Mucosa of descending colon (tissue), 3 donors: ENCODE results near the gene NEB. TPM values are rescaled to one million over a fixed set of nuclear protein-coding genes. Genes with fewer than 3 reads are reported as not detected.
A peak's percentile ranks its signal among the peaks of the same experiment; 100 is the strongest.
"Not testable (repeated sequence)": the region's sequence is repeated elsewhere in the genome, so short reads cannot be mapped to it uniquely, and the experiment has no call there.

Source experiments
- ATAC-seq: fragments of 200-7000 bp; cut with Tn5 transposase; one replicate; pipeline ENCODE4 v1.9.1; 2020; ENCODE audit warnings: mild to moderate bottlenecking, moderate library complexity
- DNase-seq, 3 donors: peaks; one replicate each; pipeline ENCODE4 v3.0.0-alpha.2; 2020
- H3K36me3 ChIP-seq: fragments of 200-600 bp; one replicate; pipeline ENCODE4 v1.8.0; 2021; ENCODE audit warnings: low read depth, mild to moderate bottlenecking
- H3K4me1 ChIP-seq: fragments of 200-600 bp; one replicate; pipeline ENCODE4 v1.8.0; 2021; ENCODE audit warnings: low read depth, mild to moderate bottlenecking
- H3K4me3 ChIP-seq: fragments of 200-600 bp; one replicate; pipeline ENCODE4 v1.8.0; 2021; ENCODE audit warnings: mild to moderate bottlenecking
- H3K9me3 ChIP-seq: fragments of 200-600 bp; one replicate; pipeline ENCODE4 v1.8.0; 2021; ENCODE audit warnings: mild to moderate bottlenecking
- intact Hi-C, 2 donors: fragments of 100-400 bp; cut with DNase I in 1 of 2; cut with micrococcal nuclease in 1 of 2; formaldehyde crosslinking; loops; one replicate each; pipeline versions ENCODE4 v1.11.0 to v1.11.1; 2022; cut with DNase I, micrococcal nuclease
- total RNA-seq, 3 donors: library from RNA; stranded (reverse); fragmentation: NEBNext Ultra II Directional in 2 of 3; extraction: Animal tissue kit (Norgen Biotek cat#: 25700) in 2 of 3; gene quantifications; one replicate each; pipeline versions ENCODE4 v1.2.1 to v1.2.4, GENCODE V29; 2021 to 2023
- TF ChIP-seq, protein P1 (sequence below): fragments of 200-600 bp; IDR thresholded peaks from one replicate; pipeline ENCODE4 v1.8.0; 2022; ENCODE audit warnings: antibody characterized with exemption, mild to moderate bottlenecking
- donor health status: DM: no; HTN: no; CAD: no; lungs with moderate emphysema.
- donor health status: DM: no; HTN: no; CAD: no.
- donor health status: DM: no; HTN: yes; CAD: no.

The NEB gene
- total RNA-seq, 3 donors from 2014 or later = 0.54 to 1.1 (median 0.82) TPM

DNA sequence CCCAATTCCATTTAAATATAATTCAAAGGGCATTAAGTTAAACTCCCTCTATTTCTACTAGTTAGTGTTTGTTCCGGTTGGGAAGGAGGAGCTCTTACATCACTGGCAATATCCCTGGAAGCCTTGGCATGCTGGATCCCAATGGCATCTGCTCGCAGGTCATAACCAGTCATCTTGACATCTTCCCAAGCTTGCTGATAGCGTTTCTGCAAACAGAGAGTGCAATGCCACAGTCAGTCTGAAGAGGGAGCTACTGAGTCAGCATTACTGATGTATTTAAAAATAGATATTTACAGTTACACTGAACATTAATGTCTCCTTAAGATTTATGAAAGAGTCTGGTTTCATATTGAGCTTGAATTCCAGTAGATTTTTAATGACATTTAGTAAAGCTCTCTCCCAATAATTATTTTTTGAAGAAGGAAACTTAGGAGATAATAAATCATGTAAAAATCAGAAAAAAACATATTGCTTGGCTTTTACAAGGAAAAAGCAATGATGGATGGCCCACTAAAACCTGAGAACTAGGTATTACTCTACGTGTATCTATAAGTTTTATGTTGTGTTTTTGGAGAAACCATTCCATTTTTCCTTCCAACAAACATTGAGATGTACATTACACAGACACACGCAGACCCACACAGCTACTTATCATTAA is 142.9 kb downstream of the NEB start:
- H3K36me3 ChIP-seq, H3K4me1 ChIP-seq, intact Hi-C loops, H3K4me3 ChIP-seq, H3K9me3 ChIP-seq, DNase-seq: not testable (repeated sequence)
- peak; percentile 75 for ATAC-seq

DNA sequence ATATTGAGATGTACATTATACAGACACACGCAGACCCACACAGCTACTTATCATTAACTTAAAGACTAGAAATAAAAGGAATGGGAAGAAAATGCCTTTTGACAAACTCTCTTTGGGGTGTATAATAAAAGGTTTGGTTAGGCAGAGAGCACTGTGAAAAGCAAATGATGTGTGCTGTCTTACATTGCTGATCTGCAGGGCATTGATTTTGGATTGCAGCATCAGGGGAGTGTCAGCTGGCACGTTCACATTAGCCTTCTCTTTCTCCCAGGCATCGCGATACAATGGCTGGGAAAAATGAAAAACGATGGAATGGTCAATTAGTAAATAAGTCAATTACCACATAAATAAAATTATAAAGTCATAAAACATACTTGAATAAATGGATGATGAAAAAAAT is 153.0 kb downstream of the NEB start:
- H3K4me1 ChIP-seq, H3K4me3 ChIP-seq, intact Hi-C loops, ATAC-seq, H3K9me3 ChIP-seq, DNase-seq, H3K36me3 ChIP-seq: not testable (repeated sequence)

DNA sequence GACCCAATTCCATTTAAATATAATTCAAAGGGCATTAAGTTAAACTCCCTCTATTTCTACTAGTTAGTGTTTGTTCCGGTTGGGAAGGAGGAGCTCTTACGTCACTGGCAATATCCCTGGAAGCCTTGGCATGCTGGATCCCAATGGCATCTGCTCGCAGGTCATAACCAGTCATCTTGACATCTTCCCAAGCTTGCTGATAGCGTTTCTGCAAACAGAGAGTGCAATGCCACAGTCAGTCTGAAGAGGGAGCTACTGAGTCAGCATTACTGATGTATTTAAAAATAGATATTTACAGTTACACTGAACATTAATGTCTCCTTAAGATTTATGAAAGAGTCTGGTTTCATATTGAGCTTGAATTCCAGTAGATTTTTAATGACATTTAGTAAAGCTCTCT is 153.6 kb downstream of the NEB start:
- ATAC-seq = peak; percentile 70
- intact Hi-C loops, H3K9me3 ChIP-seq, H3K4me1 ChIP-seq, DNase-seq, H3K36me3 ChIP-seq, H3K4me3 ChIP-seq: not testable (repeated sequence)

DNA sequence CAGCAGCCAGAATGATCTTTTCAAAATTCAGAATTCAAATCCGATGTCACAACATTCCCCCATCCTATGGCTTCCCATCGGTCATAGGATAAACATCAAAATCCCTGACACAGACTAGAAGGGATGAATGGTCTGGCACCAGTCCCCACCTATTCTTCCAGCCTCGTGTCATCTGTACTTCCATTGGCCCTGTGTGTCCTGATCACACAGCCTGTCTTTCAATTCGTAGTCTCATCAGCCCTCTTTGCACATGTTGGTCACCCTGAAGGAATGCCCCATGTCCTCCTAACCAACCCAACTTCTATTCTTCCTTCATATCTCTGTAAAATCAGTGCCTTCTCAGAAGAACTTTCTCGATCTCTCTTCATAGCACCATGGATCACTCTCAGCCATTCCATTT is 157.2 kb downstream of the NEB start:
- TF ChIP-seq, protein P1, sequence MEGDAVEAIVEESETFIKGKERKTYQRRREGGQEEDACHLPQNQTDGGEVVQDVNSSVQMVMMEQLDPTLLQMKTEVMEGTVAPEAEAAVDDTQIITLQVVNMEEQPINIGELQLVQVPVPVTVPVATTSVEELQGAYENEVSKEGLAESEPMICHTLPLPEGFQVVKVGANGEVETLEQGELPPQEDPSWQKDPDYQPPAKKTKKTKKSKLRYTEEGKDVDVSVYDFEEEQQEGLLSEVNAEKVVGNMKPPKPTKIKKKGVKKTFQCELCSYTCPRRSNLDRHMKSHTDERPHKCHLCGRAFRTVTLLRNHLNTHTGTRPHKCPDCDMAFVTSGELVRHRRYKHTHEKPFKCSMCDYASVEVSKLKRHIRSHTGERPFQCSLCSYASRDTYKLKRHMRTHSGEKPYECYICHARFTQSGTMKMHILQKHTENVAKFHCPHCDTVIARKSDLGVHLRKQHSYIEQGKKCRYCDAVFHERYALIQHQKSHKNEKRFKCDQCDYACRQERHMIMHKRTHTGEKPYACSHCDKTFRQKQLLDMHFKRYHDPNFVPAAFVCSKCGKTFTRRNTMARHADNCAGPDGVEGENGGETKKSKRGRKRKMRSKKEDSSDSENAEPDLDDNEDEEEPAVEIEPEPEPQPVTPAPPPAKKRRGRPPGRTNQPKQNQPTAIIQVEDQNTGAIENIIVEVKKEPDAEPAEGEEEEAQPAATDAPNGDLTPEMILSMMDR = no peak
- no peaks in the 10 kb centered on the region for H3K4me1 ChIP-seq
- no peak for DNase-seq
- intact Hi-C loops = no loop called here
- no peaks in the 10 kb centered on the region for H3K36me3 ChIP-seq
- no peaks in the 10 kb centered on the region for H3K9me3 ChIP-seq
- no peak overlapping the region for H3K4me3 ChIP-seq
- ATAC-seq = no peak

DNA sequence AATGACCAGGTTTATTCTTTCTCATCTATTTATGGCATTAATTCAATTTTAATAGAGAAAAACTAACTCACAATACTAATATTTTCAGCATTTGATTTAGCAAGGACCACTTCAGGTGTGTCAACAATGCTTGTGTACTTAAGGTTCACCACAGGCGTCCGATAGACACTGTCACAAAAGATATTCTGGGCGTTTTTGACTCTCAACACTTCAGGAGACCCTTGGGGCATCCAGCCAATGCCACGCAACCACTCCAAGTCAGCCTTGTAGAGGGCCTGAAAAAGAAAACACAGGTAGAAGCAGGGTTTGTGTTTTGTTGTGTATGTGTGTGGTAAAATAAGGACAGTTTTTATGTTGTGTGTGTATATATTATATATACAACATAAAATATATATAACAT is 158.2 kb downstream of the NEB start:
- Histone ChIP-seq H3K4me3 (no peak overlapping the region), H3K9me3 (no peaks in the 10 kb centered on the region), H3K36me3 (no peaks in the 10 kb centered on the region), H3K4me1 (no peaks in the 10 kb centered on the region)
- intact Hi-C loops = no loop called here
- TF ChIP-seq, protein P1 = no peak
- DNase-seq (no peak), ATAC-seq (no peak)

DNA sequence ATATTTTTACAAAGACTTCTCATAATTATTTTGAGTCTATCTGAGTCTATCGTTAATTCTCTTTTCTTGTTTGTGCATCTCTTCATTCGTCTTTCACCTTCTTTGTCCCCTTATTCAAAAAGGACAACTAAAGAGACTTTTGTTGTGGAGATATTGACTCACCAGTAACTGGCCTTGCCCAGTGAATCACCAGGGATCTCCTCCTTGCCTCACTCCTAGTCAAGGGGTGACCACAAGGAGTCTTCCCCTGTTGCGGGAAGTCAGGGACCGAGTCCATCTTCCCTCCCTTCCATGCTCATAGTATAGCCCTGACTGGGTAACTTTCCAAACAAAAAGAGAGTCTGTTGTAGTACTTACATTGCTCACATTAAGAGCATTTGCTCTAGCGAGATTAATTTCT is 158.9 kb downstream of the NEB start:
- intact Hi-C loops = no loop called here
- DNase-seq (no peak), ATAC-seq (no peak)
- TF ChIP-seq, protein P1 = no peak
- Histone ChIP-seq H3K4me3 (no peak overlapping the region), H3K9me3 (no peaks in the 10 kb centered on the region), H3K4me1 (no peaks in the 10 kb centered on the region), H3K36me3 (no peaks in the 10 kb centered on the region)

DNA sequence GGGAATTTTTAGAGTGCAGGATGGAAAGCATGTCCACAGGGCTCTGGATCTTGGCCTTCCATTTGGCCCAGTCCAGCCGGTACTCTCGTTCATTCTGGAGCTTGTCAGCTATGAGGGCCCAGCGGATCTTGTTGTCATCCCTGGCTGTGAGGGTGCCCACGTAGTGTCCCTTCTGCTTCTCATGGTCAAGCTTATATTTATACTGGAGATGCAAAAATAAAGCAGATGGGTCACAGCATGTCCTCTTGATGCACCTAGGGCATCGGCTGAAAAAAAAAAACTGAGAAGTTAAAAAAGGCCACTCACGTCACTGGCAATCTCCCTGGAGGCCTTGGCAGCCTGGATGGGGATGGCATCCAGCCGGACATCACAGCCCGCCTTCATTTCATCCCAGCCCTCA is 164.1 kb downstream of the NEB start:
- TF ChIP-seq, protein P1 = no peak
- ATAC-seq = no peak
- no peaks in the 10 kb centered on the region for H3K36me3 ChIP-seq
- H3K9me3 ChIP-seq = no peaks in the 10 kb centered on the region
- DNase-seq = no peak
- intact Hi-C loops = no loop called here
- no peaks in the 10 kb centered on the region for H3K4me1 ChIP-seq
- no peak overlapping the region for H3K4me3 ChIP-seq
